NCI-H69 (cell line): Measurements from ENCODE around the gene OR7G1.
"Not testable (repeated sequence)": the region's sequence is repeated elsewhere in the genome, so short reads cannot be mapped to it uniquely, and the experiment has no call there.

Experiments
- DNase-seq: peaks from one replicate; lab custom pipeline; 2025; lab: John Stamatoyannopoulos, UW

The OR7G1 gene

GRCh38 chr19:9076901-9077300 lies 38.7 kb downstream of the OR7G1 start:
- DNase-seq = no peak

- DNase-seq = peak; percentile 91
Observed at GRCh38 chr19:9075064-9075949, 40.3 kb downstream of the OR7G1 start.

DNA sequence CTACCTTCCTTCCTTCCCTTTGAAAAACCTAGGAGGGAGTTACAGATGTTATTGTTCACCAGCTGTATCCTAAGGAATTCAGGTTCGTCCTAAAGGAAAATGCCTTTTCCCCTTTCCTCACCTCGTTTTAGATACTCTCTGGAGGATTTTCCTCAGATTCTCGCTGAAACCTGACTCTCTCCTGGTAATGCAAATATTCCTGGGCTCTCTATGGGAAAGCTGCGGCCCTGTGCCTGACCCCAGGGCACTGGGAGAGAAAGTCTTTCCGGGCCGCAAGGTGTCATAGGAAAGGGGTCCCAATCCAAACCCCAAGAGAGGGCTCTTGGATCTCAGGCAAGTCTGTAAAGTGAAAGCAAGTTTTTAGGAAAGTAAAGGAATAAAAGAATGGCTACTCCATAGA lies 41.8 kb downstream of the OR7G1 start:
- no peak for DNase-seq

GRCh38 chr19:9071720-9072119 lies 43.8 kb downstream of the OR7G1 start:
- DNase-seq = not testable (repeated sequence)

- no peak for DNase-seq
Observed at GRCh38 chr19:9070066-9070465, 45.5 kb downstream of the OR7G1 start.

GRCh38 chr19:9065457-9066014 lies 50.0 kb downstream of the OR7G1 start:
- no peak for DNase-seq
